Measurements from ENCODE around the gene VTI1A.
"Not testable (repeated sequence)": the region's sequence is repeated elsewhere in the genome, so short reads cannot be mapped to it uniquely, and the experiment has no call there.

The VTI1A gene

DNA sequence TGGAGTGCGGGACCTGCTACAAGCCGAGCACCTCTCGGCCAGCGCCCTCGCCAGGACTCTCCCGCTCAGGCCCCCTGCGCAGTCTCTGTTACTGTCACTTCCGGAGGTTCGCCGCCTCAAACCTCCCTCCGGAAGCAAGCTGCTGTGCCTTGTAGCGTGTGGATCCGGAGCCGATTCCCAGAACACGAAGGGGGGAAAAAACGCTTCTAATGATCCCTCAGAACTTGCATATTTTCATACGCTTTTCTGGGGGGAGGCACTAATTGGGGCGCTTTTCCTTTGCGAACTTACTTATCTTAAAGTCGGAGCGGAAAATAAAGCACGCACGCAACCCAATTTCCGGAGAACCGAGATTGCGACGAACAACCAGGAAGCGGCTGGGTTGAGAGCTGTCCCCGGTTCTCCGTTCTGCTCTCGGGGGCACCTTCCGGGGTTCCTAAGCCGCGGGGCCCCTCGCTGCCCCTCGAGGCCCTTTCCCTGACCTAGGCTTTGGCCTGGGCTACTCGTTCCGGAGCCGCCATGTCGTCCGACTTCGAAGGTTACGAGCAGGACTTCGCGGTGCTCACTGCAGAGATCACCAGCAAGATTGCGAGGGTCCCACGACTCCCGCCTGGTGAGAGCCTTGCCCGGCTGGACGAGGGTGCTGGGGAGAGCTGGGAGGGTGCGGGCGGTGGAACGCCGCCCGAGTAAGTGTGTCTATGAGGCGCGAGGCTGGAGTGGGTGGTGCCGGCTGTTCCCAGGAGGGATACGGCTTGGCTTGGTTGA is at the start of gene VTI1A, which contains the start of gene ZDHHC6:
VTI1A (plus strand) TSS at position 361 of the 765 bp plus-strand sequence; CDS start at position 520, 159 bp downstream.
ZDHHC6 (minus strand) TSS at position 60 of the 765 bp plus-strand sequence. CDS start 1,478 bp downstream, outside the sequence.
- peak; percentile 86 for DNase-seq

DNA sequence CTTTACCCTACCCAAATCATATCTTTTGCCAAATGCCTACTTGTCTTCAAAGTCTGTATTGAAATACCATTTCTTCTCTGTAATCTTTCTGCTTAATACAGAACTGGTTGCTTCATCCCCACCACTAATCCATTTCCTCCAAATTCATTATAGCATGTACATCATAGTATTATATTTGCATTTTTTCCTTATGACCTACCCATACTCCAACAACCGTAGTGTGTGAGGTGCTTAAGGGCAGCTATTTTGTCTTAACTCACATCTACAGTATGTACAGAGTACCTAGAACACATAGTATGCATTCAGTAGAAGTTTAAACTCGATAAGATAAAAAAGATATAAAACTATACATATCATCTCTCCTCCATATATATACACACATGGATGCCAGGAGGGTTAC is 49.4 kb upstream of the VTI1A start:
- no peak for DNase-seq

DNA sequence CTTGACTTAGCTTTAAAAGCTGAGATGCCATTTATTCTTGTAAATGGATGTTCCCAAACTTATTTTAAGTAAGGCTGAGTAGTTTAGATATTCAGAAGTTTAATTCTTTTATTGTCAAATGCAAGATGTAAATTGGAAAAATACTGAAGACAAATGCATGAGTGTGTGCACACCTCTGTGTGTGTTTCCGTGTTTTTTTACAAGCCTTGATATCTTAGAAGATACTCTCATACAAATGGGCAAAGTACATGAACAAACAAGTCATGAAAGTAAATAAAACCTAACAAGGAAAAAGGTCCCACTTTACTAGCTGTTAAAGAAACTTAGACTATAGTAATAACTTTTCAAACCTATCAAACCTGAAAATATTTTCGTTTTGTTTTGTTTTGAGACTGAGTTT is 44.1 kb upstream of the VTI1A start:
- DNase-seq, result no peak

DNA sequence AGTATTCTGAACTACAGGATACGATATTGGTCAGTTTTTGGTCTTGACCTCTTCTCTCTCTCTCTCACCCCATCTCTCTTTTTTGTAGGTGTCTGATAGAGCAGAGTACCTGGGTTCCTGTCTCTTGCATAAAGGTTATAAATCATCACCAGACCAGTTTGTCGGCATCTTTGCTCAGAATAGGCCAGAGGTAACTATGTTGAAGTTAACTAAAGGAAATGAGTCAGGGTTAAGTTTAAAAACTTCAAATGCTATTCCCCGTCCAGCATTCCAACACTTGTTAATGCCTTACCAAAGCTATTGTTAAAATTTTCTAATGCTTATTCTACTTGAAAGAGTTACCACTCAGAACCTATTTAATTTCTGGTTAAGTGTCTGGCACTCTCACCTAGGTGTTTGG is 42.4 kb upstream of the VTI1A start:
- DNase-seq, result no peak

DNA sequence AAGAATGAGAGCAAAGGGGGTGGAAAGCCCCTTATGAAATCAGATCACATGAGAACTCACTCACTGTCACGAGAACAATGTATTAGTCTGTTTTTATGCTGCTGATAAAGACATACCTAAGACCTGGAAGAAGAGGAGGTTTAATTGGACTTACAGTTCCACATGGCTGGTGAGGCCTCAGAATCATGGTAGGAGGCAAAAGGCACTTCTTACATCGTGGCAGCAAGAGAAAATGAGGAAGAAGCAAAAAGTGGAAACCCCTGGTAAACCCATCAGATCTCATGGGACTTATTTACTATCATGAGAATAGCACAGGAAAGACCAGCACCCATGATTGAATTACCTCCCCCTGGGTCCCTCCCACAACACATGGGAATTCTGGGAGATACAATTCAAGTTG is 40.2 kb upstream of the VTI1A start:
- not testable (repeated sequence) for DNase-seq

DNA sequence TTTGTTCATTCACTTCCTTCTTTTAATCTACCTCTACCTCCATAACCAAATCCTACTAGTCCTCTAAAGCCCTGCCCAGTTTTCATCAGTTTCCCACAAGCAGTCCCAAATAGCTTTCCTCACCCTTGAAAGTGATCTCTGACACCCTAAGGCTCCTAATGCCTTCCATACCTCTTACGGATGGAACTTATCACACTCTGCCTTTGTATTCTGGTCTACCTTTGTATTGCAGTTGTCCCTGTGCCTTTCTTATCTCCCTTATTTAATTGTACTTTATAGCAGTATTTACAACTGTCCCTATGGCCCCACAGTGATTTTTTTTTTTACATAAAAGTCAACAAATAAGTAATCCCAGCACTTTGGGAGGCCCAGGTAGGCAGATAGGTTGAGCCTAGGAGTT is 39.3 kb upstream of the VTI1A start:
- no peak for DNase-seq

DNA sequence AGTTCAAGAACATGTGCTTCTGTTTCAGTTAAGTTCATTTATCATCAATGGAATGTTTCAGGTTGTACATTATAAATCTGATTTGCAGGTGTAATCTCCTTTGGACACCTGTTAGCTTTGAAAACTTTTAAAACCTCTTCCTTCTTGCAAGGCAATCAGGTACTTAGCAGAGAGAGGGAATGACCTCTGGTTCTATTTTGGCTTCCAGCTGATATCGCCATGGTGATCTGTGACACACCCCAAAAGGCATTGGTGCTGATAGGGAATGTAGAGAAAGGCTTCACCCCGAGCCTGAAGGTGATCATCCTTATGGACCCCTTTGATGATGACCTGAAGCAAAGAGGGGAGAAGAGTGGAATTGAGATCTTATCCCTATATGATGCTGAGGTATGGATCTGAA is 37.7 kb upstream of the VTI1A start:
- no peak for DNase-seq

DNA sequence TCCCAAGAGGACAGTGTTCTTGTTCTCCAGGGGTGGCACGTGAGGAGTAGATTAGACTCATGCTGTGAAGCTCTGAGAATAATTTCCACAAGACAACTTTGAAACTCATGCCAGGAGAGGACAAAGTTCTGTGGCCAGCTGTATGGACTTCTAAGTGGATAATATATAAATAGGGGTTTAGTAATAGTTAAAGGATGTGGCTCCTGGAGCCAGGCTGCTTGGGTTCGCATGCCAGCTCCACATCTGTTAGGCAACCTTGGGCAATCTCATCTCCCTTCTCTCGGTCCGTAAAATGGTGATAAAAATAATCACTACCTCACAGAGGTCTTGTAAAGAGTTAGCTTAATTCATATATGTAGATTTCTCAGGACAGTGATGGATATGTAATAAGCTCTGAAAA is 37.3 kb upstream of the VTI1A start:
- DNase-seq, result no peak

DNA sequence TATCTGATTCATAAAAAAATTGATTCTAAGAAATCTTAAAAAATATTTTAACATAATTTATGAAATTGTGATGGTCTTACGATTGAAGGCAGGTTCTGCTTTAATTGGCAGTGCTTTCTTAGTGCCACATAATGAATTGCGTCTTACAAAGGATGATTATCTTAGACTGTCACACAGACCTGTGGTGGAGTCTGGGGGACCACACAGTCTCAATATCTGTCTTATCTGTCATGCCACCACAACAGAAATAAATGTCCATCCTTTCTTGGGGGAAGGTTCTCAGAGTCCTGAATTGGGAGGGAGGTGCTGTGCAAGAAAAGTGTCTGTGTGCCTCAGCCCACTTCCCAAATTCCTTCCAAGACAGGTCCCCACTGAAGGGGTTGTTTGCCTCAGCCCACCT is 34.3 kb upstream of the VTI1A start:
- DNase-seq, result no peak

DNA sequence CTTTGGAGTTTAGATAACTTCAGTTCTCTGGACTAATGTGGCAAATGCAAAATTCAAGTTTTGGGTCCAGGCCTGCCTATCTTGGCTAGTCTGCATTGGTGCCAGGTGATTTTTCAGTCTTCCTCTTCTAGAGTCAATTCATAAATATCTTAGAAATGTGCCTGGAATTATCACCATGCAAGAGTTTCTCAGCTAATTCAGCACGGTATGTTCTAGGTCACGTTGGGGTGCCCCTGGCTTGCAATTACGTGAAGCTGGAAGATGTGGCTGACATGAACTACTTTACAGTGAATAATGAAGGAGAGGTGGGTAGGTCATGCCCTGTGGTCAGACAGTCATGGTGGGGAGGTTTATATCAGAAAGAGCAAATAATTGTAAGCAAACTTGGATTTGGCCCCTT is 25.3 kb upstream of the VTI1A start:
- no peak for DNase-seq

DNA sequence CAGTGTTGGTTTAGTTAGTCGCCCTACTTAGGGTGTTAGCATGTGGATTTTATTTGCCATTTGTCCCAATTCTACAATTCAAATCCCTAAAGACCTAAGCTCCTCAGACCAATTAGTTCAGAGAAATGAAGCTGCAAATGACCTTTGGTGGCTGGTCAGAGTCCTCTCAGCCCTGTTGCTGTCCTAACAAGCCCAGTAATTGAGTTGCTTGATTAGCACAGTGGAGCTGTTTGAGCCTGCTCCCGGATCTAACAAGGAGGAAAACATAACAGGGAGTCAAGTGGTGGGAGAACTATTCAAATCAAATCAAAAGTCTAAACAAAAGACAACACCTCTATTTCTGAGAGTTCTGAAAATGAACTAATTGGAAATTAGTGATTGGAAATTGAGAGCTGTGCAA is 22.4 kb upstream of the VTI1A start:
- no peak for DNase-seq

DNA sequence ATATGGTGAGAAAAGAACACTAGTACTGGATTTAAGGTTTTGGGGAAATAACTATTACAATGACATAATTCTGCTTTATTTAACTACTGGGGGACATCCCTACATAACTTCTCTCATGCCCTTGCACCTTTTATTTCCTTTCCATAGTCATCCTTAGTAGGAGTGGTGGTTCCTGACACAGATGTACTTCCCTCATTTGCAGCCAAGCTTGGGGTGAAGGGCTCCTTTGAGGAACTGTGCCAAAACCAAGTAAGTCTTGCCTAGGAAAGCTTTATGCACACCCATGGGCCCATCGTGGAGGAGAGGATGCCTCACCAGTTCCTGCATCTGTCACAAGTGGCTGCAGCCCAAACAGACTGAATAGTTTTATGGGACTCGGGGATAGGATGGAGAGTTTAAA is 20.9 kb upstream of the VTI1A start:
- DNase-seq, result no peak

DNA sequence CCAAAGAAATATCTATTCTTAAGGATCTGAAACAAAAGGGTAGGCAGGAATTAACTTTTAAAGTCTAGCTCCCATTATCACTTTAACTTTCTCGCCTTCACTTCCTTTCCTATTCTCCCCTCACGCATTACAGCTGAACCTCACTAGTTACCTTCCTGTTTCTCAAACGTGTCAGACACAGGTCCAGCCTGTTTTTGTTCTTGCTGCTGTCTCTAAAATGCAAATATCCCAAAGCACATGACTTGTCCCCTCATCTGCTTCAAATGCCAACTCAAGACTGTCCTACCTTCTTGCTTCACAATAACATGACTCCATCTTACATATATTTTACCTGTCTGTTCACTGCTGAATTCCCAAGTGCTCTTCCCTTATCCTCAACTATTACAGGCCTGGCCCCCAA is 17.9 kb upstream of the VTI1A start:
- DNase-seq, result no peak

DNA sequence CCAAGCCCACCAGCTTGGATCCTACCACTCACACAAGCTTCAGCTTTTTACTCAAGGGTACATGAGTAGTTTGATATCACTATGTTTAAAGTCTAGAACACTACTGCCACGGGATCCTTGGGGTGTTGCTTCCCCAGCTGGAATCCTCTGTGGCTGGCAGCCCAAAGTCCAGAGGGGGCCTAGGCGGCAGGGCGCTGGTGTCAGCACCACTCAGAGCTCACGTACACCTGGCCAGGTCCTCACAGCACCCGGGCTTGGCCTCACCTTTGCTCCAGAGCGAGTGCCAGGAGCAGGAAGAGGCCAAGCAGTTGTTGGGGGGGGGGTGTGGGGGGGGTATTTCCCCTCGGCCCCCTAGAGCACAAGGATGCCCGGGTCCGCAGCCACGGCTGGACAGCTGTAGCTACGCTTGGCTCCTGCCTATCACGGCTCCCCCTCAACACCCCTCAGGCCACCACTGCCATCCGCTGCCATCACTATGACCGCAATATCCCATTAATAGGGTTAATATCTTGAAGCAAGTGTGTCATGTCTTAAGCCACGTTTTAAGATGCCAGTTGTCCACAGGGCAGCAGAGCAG is 17.3 kb upstream of the VTI1A start:
- DNase-seq, result no peak

DNA sequence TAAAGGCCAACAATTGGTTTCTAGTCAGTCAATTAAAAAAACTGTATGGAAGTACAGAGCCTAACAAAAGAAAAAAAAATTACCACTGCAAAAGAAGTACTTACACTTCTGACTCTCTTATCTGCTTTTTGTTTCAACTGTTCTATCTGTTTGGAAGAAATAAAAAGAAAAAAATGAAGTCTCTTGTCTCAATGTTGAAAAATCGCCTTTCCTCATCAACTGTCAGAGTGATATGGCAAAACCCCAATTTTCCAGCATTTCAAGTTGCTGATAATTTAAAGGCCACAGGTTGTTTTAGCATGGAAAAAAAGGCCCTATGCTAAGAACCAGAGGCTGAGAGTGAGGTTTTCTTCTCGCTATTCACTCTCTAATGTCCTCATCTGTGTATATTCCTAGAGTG is 13.9 kb upstream of the VTI1A start:
- DNase-seq, result no peak

DNA sequence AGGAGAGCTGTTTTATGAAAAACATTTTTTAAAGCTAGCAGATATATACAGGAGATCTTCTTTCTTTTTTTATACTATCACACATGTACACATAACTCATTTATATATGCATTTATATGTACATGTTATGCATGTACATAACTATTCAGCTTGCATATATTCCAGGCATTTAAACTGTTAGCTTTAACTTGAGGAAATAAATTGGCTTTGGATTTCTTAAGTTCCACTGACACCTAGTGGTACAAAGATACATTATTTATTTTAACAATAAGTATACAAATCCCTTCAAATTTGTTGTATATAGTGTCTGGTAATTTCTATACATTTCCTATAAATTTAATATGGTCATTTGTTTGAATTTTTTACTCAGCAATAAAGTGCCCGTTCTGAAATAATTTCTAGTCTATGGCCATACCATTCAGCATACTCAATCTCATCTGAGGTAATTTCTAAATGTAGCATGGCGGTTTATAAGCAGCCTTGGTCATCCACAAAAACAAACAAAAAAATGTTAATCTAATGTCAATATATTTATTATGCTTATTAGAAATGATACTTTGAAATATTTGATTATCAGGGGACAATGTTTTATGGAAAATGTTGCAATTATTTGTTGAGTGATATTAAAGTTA is 11.9 kb upstream of the VTI1A start:
- peak; percentile 30 for DNase-seq

DNA sequence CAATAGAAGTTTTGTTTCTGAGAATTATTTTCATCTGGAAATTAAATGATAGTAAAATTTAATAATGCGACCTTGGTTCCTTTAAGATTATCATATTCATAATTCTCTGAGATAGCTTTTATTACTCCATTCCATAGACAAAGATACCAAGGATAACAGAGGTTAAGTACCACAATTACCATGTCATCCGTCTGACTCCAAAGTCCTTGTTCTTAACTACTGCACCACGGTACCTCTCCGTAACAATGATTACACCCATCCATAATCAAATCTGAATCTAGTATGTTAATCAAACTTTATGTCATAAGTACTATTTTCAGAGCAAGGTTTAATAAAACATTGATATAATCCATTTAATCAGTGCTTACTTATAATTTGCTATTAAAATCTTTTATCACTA is 8.7 kb upstream of the VTI1A start:
- DNase-seq, result no peak

DNA sequence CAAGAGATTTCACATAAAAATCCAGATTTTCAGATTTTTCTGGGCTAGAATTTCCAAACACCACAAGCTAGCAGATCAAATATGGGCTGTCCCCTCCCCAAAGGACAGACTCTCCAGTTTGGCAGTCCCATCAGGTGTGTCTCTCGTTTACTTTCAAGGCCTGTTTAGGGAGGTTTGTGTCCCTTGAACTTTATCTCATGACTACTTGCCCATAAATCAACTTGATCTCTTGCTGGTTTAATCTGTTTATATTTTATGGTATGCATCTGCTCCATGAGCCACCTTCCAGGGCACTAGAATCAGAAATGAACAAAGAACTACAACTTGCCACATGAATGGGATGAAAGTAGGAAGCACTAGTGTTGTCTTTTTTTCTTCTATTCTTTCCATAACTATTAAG is 5.5 kb upstream of the VTI1A start:
- DNase-seq, result no peak

DNA sequence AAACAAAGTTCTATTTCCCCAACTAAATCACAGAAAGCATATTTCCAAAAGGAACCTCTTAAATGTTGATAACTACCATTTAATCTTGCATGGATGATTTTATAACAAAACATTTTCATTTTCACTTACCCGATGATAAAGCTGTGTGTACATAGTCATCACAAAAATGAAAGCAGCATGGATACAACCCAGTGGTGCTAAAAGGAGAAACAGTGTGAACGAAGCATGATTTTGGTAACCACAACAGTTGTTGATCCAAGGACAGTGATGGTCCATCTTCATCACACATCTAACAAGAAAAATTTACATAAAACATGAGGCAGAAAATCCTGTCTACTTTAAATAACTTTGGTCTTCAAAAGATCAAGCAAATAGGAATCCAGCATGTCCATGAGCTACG is 5.0 kb upstream of the VTI1A start:
- DNase-seq, result no peak

DNA sequence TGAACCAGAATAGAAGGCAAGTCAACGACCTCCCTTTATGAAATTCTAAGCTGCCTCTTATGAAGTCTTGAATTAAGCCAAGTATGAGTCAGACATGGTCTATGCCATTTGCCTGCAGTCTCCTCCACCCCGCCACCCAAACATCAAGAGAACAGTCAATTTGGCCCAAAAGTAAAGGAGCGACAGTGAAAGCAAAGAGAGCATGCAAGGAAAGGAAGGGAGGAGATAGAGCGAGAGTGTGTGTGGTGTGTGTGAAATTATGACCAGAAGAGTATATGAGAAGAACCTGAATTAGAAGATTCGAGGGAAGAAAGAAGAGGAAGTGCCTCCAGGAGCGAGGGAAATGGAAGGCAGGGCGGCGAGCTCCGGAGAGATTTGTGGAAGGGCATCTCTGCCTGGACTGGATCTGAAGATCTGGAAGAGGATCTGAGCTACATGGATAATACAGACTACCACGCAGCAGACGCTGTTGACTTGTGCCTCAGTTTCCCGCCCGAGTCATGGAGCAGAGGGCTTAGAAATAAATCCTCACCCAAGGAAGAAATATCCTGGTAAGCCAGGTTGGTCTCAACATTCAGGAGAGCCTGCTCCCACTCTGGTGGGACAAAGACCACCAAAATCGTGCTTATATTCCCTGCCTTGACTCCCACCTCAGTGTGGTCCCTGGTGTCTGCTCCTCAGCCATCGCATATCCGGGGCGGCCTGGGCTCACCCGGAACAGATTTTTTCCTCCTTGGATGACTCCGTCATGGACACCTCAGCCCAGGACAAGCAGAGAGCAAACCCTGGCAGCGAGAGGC is 760 bp upstream of the VTI1A start:
- DNase-seq, result peak; percentile 7

DNA sequence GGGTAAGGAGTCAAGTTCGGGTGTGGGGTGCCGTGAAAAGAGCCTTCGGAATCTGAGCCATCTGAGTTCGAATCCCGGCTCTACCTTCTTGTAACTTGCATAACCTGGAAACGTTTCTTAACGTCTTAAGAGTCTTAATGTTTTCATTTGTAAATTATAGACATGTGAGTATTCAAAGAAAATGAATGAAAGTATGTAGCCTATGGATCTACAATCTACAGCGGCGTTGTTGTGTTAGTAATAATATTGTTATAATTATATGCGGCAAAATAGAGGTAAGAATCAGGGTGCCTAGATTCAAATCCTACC is 559 bp downstream of the VTI1A start:
- no peak for DNase-seq

DNA sequence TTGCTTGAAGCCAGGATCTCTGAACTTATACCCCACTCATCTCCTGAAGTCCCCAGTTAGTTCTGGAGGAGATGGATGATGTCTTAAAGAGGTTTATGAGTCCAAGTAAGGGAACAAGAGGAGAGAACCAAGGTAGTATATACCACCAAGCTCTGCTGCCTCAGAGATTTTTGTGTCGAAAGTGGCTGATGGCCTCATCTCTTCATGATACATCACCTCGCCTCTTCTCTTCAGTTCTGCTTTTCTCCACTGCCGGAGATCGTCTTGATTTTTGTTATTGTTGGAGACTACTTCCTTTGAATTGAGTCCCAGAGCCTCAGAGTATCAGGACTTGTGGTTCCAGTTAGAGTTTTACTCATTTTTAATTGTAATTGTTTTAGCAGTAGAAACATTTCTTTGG is 1.9 kb downstream of the VTI1A start:
- no peak for DNase-seq

DNA sequence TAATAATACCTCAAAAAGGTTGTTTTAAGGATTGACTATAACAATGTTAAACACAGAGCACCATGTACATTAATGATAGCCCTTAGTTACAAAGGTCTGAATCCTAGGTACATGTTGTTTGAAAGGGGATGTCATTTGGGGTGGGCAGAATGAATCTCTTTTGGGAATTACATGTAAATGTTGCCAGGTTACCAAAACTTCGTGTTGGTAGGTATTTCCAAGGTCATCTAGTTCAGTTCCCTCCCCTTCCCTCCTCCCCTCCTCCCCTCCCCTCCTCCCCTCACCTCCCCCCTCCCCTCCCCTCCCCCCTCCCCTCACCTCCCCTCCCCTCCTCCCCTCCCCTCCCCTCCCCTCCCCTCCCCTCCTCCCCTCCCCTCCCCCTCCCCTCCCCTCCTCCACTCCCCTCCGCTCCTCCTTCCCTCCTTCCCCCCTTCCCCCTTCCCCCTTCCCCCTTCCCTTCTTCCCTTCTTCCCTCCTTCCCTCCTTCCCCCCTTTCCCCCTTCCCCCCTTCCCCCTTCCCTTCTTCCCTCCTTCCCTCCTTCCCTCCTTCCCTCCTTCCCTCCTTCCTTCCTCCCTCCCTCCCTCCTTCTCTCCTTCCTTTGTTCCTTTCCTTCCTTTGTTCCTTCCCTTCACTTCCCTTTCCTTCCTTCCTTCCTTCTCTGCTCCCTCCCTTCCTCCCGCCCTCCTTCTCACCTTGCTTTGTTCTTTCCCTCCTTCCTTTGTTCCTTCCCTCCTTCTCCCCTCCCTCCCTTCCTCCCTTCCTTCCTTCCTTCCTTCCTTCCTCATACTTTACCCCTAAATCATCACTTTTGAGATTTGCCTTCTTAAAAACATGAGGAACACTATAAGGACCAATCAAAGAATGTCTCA is 8.1 kb downstream of the VTI1A start:
- DNase-seq, result no peak

All from CD4-positive, alpha-beta T cell treated with Interleukin-12 subunit alpha and Interleukin-12 subunit beta, for 1 hour (primary cell).